Lung (tissue), 12 donors: ENCODE measurements around the gene AASDHPPT. TPM values are rescaled to one million over a fixed set of nuclear protein-coding genes. Genes with fewer than 3 reads are reported as not detected.

Source experiments
- ATAC-seq: fragments of 200-7000 bp; cut with Tn5 transposase; one replicate; pipeline ENCODE4 v1.9.1; 2020; ENCODE audit warnings: moderate number of reproducible peaks; ENCODE audit not compliant: insufficient read depth, low FRiP score
- DNase-seq, 3 donors: peaks; one replicate each; pipeline ENCODE4 v3.0.0-alpha.2; 2013 to 2017
- H3K27ac ChIP-seq, 2 donors: one replicate each; pipeline ENCODE4 v1.5.1; 2013; ENCODE audit warnings: mild to moderate bottlenecking in 2 of 2, moderate library complexity in 2 of 2, control low read depth in 1 of 2, inconsistent platforms in 1 of 2, low read depth in 1 of 2, low read length in 1 of 2
- H3K27me3 ChIP-seq, 3 donors: one replicate each; pipeline ENCODE4 v1.5.1; 2013; ENCODE audit warnings: low read length in 2 of 3; ENCODE audit not compliant: control insufficient read depth in 3 of 3, insufficient read depth in 3 of 3
- H3K36me3 ChIP-seq, 4 donors: one replicate each; pipeline ENCODE4 v1.5.1; 2013; ENCODE audit warnings: low read length in 4 of 4, mild to moderate bottlenecking in 1 of 4, moderate library complexity in 1 of 4; ENCODE audit not compliant: control insufficient read depth in 4 of 4, insufficient read depth in 4 of 4
- H3K4me1 ChIP-seq, 5 donors: one replicate each; pipeline ENCODE4 v1.5.1; 2013; ENCODE audit warnings: low read length in 5 of 5, mild to moderate bottlenecking in 2 of 5, moderate library complexity in 1 of 5; ENCODE audit not compliant: control insufficient read depth in 5 of 5, insufficient read depth in 5 of 5
- H3K4me3 ChIP-seq: one replicate; pipeline ENCODE4 v1.5.1; 2013; ENCODE audit warnings: mild to moderate bottlenecking, control low read depth, moderate library complexity
- H3K9ac ChIP-seq, 2 donors: one replicate each; pipeline ENCODE4 v1.5.1; 2013; ENCODE audit warnings: low read length in 2 of 2, control low read depth in 1 of 2; ENCODE audit not compliant: insufficient read depth in 1 of 2
- H3K9me3 ChIP-seq, 4 donors: one replicate each; pipeline ENCODE4 v1.5.1; 2013; ENCODE audit warnings: low read length in 3 of 4, mild to moderate bottlenecking in 1 of 4, moderate library complexity in 1 of 4; ENCODE audit not compliant: control insufficient read depth in 4 of 4, insufficient read depth in 3 of 4
- WGBS, 2 donors: extraction: QIAGEN DNeasy Blood & Tissue Kit; methylation state at CpG; one replicate each; pipeline ENCODE4 v1.1.7; 2013; 5-methylcytosine and 5-hydroxymethylcytosine counted together
- polyA plus RNA-seq, 2 donors: library from polyadenylated mRNA; stranded (reverse); fragments of 200-250 nt; gene quantifications; one replicate each; pipeline ENCODE4 v1.2.1, GENCODE V29; 2013
- total RNA-seq, 2 donors: library from RNA; depleted of rRNA in 1 of 2; stranded (reverse); fragments of >200 nt in 1 of 2; gene quantifications; one replicate each; pipeline ENCODE4 v1.2.1, GENCODE V29; 2014 to 2021
- TF ChIP-seq, protein P1 (sequence below): IDR thresholded peaks from 2 replicates; pipeline ENCODE4 v1.5.1; 2012; ENCODE audit warnings: mild to moderate bottlenecking; ENCODE audit errors: control extremely low read depth, extremely low read depth
- donor health status: control.
- donor health status: control.
- donor health status: Bipolar disorder and iron deficiency.
- donor health status: healthy.
- donor health status: DM: yes; HTN: yes; CAD: no.

Gene AASDHPPT
- total and polyA plus RNA-seq, 4 donors: 13.0 to 57.2 (median 19.9) TPM

DNA sequence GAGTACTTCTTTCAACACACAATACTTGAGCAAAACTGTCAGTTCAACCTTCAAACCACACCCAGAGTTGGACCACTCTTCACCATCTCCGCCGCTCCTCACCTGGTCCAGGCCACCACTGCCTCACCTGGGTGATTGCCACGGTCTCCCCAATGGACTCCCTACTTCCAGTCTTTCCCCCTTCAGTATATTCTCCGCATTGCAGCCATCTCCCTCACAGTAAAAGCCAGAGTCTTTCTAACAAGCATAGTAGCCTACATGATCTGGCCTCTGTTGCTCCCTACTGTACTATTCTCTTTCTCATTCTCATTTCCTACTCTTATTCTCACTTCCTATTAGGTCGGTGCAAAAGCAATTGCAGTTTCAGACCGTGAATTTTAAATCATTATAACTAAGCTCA lies 28.5 kb downstream of the AASDHPPT start:
- H3K4me1 ChIP-seq: no peaks in the 10 kb centered on the region
- H3K27ac ChIP-seq: no peak overlapping the region
- WGBS, 2 donors: 86 to 89% methylated on average over 6 of the region's 6 CpGs
- DNase-seq (no peak), ATAC-seq (no peak)
- no peak overlapping the region for H3K9ac ChIP-seq
- H3K36me3 ChIP-seq: no peaks in the 10 kb centered on the region
- H3K27me3 ChIP-seq: no peaks in the 10 kb centered on the region
- H3K9me3 ChIP-seq: peaks cover 0 to 2% (median 0%) of the 10 kb centered on the region in 4 donors
- no peak overlapping the region for H3K4me3 ChIP-seq
- TF ChIP-seq, protein P1, sequence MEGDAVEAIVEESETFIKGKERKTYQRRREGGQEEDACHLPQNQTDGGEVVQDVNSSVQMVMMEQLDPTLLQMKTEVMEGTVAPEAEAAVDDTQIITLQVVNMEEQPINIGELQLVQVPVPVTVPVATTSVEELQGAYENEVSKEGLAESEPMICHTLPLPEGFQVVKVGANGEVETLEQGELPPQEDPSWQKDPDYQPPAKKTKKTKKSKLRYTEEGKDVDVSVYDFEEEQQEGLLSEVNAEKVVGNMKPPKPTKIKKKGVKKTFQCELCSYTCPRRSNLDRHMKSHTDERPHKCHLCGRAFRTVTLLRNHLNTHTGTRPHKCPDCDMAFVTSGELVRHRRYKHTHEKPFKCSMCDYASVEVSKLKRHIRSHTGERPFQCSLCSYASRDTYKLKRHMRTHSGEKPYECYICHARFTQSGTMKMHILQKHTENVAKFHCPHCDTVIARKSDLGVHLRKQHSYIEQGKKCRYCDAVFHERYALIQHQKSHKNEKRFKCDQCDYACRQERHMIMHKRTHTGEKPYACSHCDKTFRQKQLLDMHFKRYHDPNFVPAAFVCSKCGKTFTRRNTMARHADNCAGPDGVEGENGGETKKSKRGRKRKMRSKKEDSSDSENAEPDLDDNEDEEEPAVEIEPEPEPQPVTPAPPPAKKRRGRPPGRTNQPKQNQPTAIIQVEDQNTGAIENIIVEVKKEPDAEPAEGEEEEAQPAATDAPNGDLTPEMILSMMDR: no peak

DNA sequence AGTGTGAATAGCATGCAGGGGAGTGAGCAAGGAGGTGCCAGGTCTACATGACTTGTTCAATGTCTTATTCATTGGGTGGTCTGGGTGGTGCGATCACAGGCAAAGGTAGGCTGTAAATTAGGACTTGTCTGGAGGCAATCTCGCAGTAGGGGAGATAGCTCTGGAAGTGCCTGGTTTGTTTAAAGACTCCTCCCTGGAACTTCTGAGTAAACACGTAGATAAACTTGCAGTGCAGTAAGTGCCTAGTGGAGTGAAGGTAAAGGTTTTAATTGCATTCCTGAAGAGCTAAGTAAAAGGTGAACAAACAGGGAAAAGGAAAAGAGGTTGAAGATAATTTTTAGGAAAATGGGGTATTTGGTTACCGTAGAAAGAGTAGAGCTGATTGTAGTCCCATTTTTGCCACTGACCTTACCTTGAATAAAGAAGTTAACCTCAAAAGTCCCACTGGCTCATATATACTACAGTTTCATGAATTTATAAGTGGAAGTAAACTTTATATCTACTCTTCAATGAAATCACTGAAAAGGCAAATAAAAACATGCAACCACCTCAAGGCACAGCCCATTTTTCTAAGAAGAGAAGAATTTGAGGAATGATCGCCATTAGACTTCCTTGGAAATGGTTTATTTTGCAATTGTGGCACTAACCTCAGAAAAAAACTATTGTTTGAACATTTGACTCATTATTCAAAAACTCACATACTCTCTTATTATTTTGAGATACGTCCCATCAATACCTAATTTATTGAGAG lies 44.3 kb downstream of the AASDHPPT start:
- Histone ChIP-seq H3K9me3 (no peaks in the 10 kb centered on the region), H3K4me1 (no peaks in the 10 kb centered on the region), H3K4me3 (no peak overlapping the region), H3K36me3 (no peaks in the 10 kb centered on the region), H3K9ac (no peak overlapping the region), H3K27me3 (no peaks in the 10 kb centered on the region), H3K27ac (no peak overlapping the region)
- WGBS, 2 donors: 67 to 76% methylated on average over 6 of the region's 6 CpGs
- ATAC-seq (no peak), DNase-seq (no peak)
- TF ChIP-seq, protein P1: no peak

DNA sequence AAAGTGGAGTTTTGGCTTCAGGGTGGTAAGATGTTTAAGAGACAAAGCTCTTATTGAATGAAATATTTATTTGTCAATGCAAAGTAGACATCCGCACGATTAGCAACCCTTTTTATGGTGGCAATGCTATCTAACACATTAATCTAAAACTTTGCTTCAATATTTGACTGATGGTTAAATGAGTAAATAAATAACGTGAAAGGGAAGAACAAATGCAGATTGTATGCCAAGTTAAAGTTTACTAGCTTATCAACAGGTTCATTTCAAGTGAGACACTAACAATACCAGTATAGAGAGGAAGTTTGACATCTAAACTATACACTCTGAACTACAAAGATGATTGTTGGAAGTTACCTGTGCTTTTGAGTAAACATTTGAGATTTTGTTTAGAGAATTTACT lies 50.1 kb downstream of the AASDHPPT start:
- no peaks in the 10 kb centered on the region for H3K9me3 ChIP-seq
- DNase-seq: no peak
- WGBS, 2 donors: 59 to 63% methylated on average over 3 of the region's 3 CpGs
- no peak overlapping the region for H3K4me3 ChIP-seq
- H3K27ac ChIP-seq: no peak overlapping the region
- no peaks in the 10 kb centered on the region for H3K27me3 ChIP-seq
- no peaks in the 10 kb centered on the region for H3K36me3 ChIP-seq
- H3K9ac ChIP-seq: no peak overlapping the region
- no peak for ATAC-seq
- H3K4me1 ChIP-seq: no peaks in the 10 kb centered on the region
- TF ChIP-seq, protein P1: no peak

DNA sequence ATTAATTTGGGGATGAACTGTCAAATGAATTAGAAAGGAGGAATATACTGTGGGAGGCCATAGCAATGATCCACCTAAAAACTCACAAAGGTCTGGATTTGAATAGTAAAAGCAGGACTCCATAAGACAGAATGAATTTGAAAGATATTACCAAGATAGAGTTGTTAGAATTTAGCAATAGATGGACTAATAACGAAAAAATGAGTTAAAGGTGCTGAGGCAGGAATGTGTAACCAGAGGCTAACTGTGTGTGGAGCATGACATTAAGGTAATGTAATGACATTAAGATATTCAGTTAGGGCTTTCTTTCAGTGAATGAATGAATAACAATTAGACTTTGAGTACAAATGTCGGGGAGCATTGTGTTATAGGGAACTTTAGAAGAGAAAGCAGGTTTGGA lies 51.3 kb downstream of the AASDHPPT start:
- Histone ChIP-seq H3K27me3 (no peaks in the 10 kb centered on the region), H3K4me3 (no peak overlapping the region), H3K9me3 (no peaks in the 10 kb centered on the region), H3K27ac (no peak overlapping the region), H3K9ac (no peak overlapping the region), H3K4me1 (no peaks in the 10 kb centered on the region), H3K36me3 (no peaks in the 10 kb centered on the region)
- 88 to 90% methylated on average over 2 of the region's 2 CpGs for WGBS, 2 donors
- TF ChIP-seq, protein P1: no peak
- ATAC-seq (no peak), DNase-seq (no peak)
